ENCODE results near the gene COL24A1.

The COL24A1 gene

GRCh38 chr1:85936470-85936869 lies 220.1 kb downstream of the COL24A1 start:
- Histone ChIP-seq H3K4me1 (ENCODE audit: control insufficient read depth, insufficient read depth, low read length) (peaks cover 51% of the 10 kb centered on the region), H3K9me3 (ENCODE audit: control insufficient read depth, low read length) (no peaks in the 10 kb centered on the region), H3K27me3 (replicated peaks; ENCODE audit: control insufficient read depth, insufficient read depth, low read length) (no peaks in the 10 kb centered on the region), H3K36me3 (ENCODE audit: control insufficient read depth, insufficient read depth, low read length, severe bottlenecking) (no peaks in the 10 kb centered on the region), H3K9ac (ENCODE audit: low read length) (peak overlapping the region; percentile 47), H3K4me3 (ENCODE audit: low read length) (peak overlapping the region; percentile 14)
- no peak for DNase-seq (ENCODE audit: low read depth)

GRCh38 chr1:85936057-85936456 lies 220.5 kb downstream of the COL24A1 start:
- DNase-seq (ENCODE audit: low read depth) = no peak
- H3K9me3 ChIP-seq (ENCODE audit: control insufficient read depth, low read length) = no peaks in the 10 kb centered on the region
- H3K36me3 ChIP-seq (ENCODE audit: control insufficient read depth, insufficient read depth, low read length, severe bottlenecking) = no peaks in the 10 kb centered on the region
- H3K9ac ChIP-seq (ENCODE audit: low read length) = peak overlapping the region; percentile 47
- peak overlapping the region; percentile 14 for H3K4me3 ChIP-seq (ENCODE audit: low read length)
- no peaks in the 10 kb centered on the region for H3K27me3 ChIP-seq (replicated peaks; ENCODE audit: control insufficient read depth, insufficient read depth, low read length)
- peaks cover 48% of the 10 kb centered on the region for H3K4me1 ChIP-seq (ENCODE audit: control insufficient read depth, insufficient read depth, low read length)

- no peak overlapping the region for H3K9ac ChIP-seq (ENCODE audit: low read length)
Measured at GRCh38 chr1:85935234-85935633, 221.3 kb downstream of the COL24A1 start.

GRCh38 chr1:85934516-85934915 lies 222.1 kb downstream of the COL24A1 start:
- H3K9me3 ChIP-seq (ENCODE audit: control insufficient read depth, low read length) = no peaks in the 10 kb centered on the region
- H3K36me3 ChIP-seq (ENCODE audit: control insufficient read depth, insufficient read depth, low read length, severe bottlenecking) = no peaks in the 10 kb centered on the region

More at GRCh38 chr1:85935234-85935633, 221.3 kb downstream of the COL24A1 start:
- peaks cover 40% of the 10 kb centered on the region for H3K4me1 ChIP-seq (ENCODE audit: control insufficient read depth, insufficient read depth, low read length)
- no peak overlapping the region for H3K4me3 ChIP-seq (ENCODE audit: low read length)
- H3K27me3 ChIP-seq (replicated peaks; ENCODE audit: control insufficient read depth, insufficient read depth, low read length) = no peaks in the 10 kb centered on the region
- DNase-seq (ENCODE audit: low read depth) = peak; percentile 46
- no peaks in the 10 kb centered on the region for H3K36me3 ChIP-seq (ENCODE audit: control insufficient read depth, insufficient read depth, low read length, severe bottlenecking)
- H3K9me3 ChIP-seq (ENCODE audit: control insufficient read depth, low read length) = no peaks in the 10 kb centered on the region

DNA sequence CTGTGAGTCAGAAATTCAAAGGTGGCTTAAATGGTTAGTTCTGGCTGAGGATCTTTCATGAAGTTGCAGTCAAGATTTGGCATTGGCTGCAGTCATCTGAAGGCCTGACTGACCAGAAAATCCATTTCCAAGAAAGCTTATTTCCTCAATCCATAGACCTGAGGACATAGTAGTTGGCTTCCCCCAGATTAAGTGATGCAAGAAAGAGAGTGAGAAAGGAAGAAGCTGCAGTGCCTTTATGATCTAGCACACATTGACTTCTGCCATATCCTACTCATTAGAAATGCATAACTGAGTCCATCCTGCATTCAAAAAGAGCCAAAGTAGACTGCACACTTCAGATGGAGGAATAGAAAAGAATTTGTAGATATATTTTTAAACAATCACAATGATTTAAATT lies 222.6 kb downstream of the COL24A1 start:
- Histone ChIP-seq H3K36me3 (ENCODE audit: control insufficient read depth, insufficient read depth, low read length, severe bottlenecking) (no peaks in the 10 kb centered on the region), H3K9me3 (ENCODE audit: control insufficient read depth, low read length) (no peaks in the 10 kb centered on the region), H3K27me3 (replicated peaks; ENCODE audit: control insufficient read depth, insufficient read depth, low read length) (no peaks in the 10 kb centered on the region), H3K4me3 (ENCODE audit: low read length) (no peak overlapping the region), H3K9ac (ENCODE audit: low read length) (no peak overlapping the region), H3K4me1 (ENCODE audit: control insufficient read depth, insufficient read depth, low read length) (peaks cover 40% of the 10 kb centered on the region)
- DNase-seq (ENCODE audit: low read depth) = peak; percentile 43

More at GRCh38 chr1:85934516-85934915, 222.1 kb downstream of the COL24A1 start:
- no peak overlapping the region for H3K9ac ChIP-seq (ENCODE audit: low read length)
- DNase-seq (ENCODE audit: low read depth) = peak; percentile 66
- peaks cover 40% of the 10 kb centered on the region for H3K4me1 ChIP-seq (ENCODE audit: control insufficient read depth, insufficient read depth, low read length)
- no peak overlapping the region for H3K4me3 ChIP-seq (ENCODE audit: low read length)
- H3K27me3 ChIP-seq (replicated peaks; ENCODE audit: control insufficient read depth, insufficient read depth, low read length) = no peaks in the 10 kb centered on the region

DNA sequence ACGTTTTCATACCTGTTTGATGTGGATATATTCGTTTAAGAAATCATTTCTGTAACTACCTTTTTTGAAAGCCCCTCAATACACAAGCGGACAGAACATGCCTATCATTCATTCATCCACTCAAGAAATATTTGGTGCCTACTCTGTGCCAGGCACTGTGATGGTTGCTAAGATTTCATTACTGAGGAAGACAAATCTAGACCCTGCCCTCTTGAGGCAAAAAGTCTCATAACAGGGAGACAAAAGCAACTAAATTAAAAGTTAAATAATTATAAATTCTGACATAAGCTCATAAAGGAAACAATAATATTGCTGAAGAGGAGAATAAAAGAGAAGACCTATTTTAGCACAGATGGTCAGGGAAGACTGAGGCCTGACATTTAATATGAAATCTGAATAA lies 244.8 kb downstream of the COL24A1 start:
- H3K9ac ChIP-seq (ENCODE audit: low read length) = no peak overlapping the region
- no peaks in the 10 kb centered on the region for H3K27me3 ChIP-seq (replicated peaks; ENCODE audit: control insufficient read depth, insufficient read depth, low read length)
- no peak for DNase-seq (ENCODE audit: low read depth)
- no peaks in the 10 kb centered on the region for H3K9me3 ChIP-seq (ENCODE audit: control insufficient read depth, low read length)
- H3K36me3 ChIP-seq (ENCODE audit: control insufficient read depth, insufficient read depth, low read length, severe bottlenecking) = no peaks in the 10 kb centered on the region
- H3K4me3 ChIP-seq (ENCODE audit: low read length) = no peak overlapping the region
- H3K4me1 ChIP-seq (ENCODE audit: control insufficient read depth, insufficient read depth, low read length) = no peaks in the 10 kb centered on the region

- Histone ChIP-seq H3K36me3 (ENCODE audit: control insufficient read depth, insufficient read depth, low read length, severe bottlenecking) (no peaks in the 10 kb centered on the region), H3K9me3 (ENCODE audit: control insufficient read depth, low read length) (peaks cover 8% of the 10 kb centered on the region), H3K4me3 (ENCODE audit: low read length) (no peak overlapping the region), H3K27me3 (replicated peaks; ENCODE audit: control insufficient read depth, insufficient read depth, low read length) (no peaks in the 10 kb centered on the region), H3K4me1 (ENCODE audit: control insufficient read depth, insufficient read depth, low read length) (no peaks in the 10 kb centered on the region), H3K9ac (ENCODE audit: low read length) (no peak overlapping the region)
- DNase-seq (ENCODE audit: low read depth) = no peak
Measured at GRCh38 chr1:85900921-85901320, 255.7 kb downstream of the COL24A1 start.

DNA sequence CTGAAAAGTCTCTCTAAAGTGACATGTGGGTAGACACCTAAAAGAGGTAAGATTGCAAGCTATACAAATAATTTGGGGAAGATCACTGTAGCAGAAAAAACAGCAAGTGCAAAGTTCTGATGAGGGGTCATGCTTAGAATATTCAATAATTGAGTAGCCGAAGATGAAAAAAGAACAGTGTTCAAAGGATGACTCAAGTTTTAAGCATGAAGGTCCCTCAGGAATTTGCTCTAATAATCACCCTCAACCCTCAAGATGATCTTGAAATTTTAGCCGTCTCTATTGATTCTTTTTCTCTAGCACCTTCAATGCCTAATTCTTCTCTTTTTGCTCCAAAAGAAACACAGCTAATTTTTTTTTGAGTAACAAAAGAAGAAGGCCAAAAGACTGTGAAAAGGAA lies 257.7 kb downstream of the COL24A1 start:
- peaks cover 8% of the 10 kb centered on the region for H3K9me3 ChIP-seq (ENCODE audit: control insufficient read depth, low read length)
- no peak overlapping the region for H3K9ac ChIP-seq (ENCODE audit: low read length)
- H3K4me3 ChIP-seq (ENCODE audit: low read length) = no peak overlapping the region
- no peaks in the 10 kb centered on the region for H3K27me3 ChIP-seq (replicated peaks; ENCODE audit: control insufficient read depth, insufficient read depth, low read length)
- H3K4me1 ChIP-seq (ENCODE audit: control insufficient read depth, insufficient read depth, low read length) = no peaks in the 10 kb centered on the region
- no peaks in the 10 kb centered on the region for H3K36me3 ChIP-seq (ENCODE audit: control insufficient read depth, insufficient read depth, low read length, severe bottlenecking)
- no peak for DNase-seq (ENCODE audit: low read depth)

GRCh38 chr1:85894651-85895050 lies 261.9 kb downstream of the COL24A1 start:
- H3K4me1 ChIP-seq (ENCODE audit: control insufficient read depth, insufficient read depth, low read length) = no peaks in the 10 kb centered on the region
- H3K27me3 ChIP-seq (replicated peaks; ENCODE audit: control insufficient read depth, insufficient read depth, low read length) = no peaks in the 10 kb centered on the region
- no peak overlapping the region for H3K9ac ChIP-seq (ENCODE audit: low read length)
- no peak overlapping the region for H3K4me3 ChIP-seq (ENCODE audit: low read length)
- H3K9me3 ChIP-seq (ENCODE audit: control insufficient read depth, low read length) = no peaks in the 10 kb centered on the region
- no peaks in the 10 kb centered on the region for H3K36me3 ChIP-seq (ENCODE audit: control insufficient read depth, insufficient read depth, low read length, severe bottlenecking)
- peak; percentile 83 for DNase-seq (ENCODE audit: low read depth)

DNA sequence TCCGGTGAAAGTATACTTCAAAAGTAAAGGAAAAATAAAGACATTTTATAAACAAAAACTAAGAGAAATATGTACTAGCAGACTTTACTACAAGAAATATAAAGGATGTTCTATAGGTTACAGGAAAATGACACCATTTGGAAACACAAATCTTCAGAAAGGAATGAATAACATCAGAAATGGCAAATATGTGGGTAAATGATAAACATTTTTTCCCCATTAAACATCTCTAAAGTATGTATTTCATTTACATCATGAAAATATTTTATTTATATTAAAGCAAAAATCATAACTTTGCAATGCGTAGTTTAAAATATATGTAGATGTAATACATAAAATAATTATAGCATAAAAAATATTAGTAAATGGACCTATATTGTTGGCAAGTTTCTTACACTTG lies 264.2 kb downstream of the COL24A1 start:
- Histone ChIP-seq H3K4me3 (ENCODE audit: low read length) (no peak overlapping the region), H3K9ac (ENCODE audit: low read length) (no peak overlapping the region), H3K36me3 (ENCODE audit: control insufficient read depth, insufficient read depth, low read length, severe bottlenecking) (no peaks in the 10 kb centered on the region), H3K9me3 (ENCODE audit: control insufficient read depth, low read length) (no peaks in the 10 kb centered on the region), H3K4me1 (ENCODE audit: control insufficient read depth, insufficient read depth, low read length) (peaks cover 4% of the 10 kb centered on the region), H3K27me3 (replicated peaks; ENCODE audit: control insufficient read depth, insufficient read depth, low read length) (no peaks in the 10 kb centered on the region)
- no peak for DNase-seq (ENCODE audit: low read depth)

DNA sequence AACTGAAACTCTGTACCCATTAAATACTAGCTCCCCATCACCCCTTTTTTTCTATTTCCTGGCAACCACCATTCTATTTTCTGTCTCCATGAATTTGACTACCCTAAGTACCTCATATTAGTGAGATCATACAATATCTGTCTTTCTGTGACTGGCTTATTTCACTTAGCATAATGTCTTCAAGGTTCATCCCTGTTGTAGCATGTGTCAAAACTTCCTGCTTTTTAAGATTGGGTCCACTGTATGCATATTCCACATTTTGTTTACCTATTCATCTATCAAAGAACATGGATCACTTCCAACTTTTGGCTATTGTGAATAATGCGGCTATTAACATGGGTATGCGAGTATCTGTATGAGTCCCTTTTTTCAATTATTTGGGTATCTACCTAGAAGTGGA lies 266.7 kb downstream of the COL24A1 start:
- Histone ChIP-seq H3K27me3 (replicated peaks; ENCODE audit: control insufficient read depth, insufficient read depth, low read length) (no peaks in the 10 kb centered on the region), H3K4me3 (ENCODE audit: low read length) (no peak overlapping the region), H3K9ac (ENCODE audit: low read length) (no peak overlapping the region), H3K9me3 (ENCODE audit: control insufficient read depth, low read length) (no peaks in the 10 kb centered on the region), H3K4me1 (ENCODE audit: control insufficient read depth, insufficient read depth, low read length) (peaks cover 4% of the 10 kb centered on the region), H3K36me3 (ENCODE audit: control insufficient read depth, insufficient read depth, low read length, severe bottlenecking) (no peaks in the 10 kb centered on the region)
- no peak for DNase-seq (ENCODE audit: low read depth)

GRCh38 chr1:85888921-85889320 lies 267.7 kb downstream of the COL24A1 start:
- Histone ChIP-seq H3K9me3 (ENCODE audit: control insufficient read depth, low read length) (no peaks in the 10 kb centered on the region), H3K27me3 (replicated peaks; ENCODE audit: control insufficient read depth, insufficient read depth, low read length) (no peaks in the 10 kb centered on the region), H3K9ac (ENCODE audit: low read length) (no peak overlapping the region), H3K36me3 (ENCODE audit: control insufficient read depth, insufficient read depth, low read length, severe bottlenecking) (no peaks in the 10 kb centered on the region), H3K4me1 (ENCODE audit: control insufficient read depth, insufficient read depth, low read length) (peaks cover 9% of the 10 kb centered on the region), H3K4me3 (ENCODE audit: low read length) (no peak overlapping the region)
- DNase-seq (ENCODE audit: low read depth) = peak; percentile 30
